Cerebellar cortex (tissue), 1 donor: ENCODE data around the gene KRTAP5-4.
"Not testable (repeated sequence)": the region's sequence is repeated elsewhere in the genome, so short reads cannot be mapped to it uniquely, and the experiment has no call there.

Source experiments
- DNase-seq: peaks from one replicate; pipeline ENCODE4 v3.0.0-alpha.2; 2015; ENCODE audit warnings: low spot score

Gene KRTAP5-4

GRCh38 chr11:1622086-1622485, at the start of gene KRTAP5-4:
KRTAP5-4 (minus strand) TSS chr11:1622138; CDS start chr11:1622093, 45 bp downstream.
- DNase-seq = peak; percentile 20

- DNase-seq = no peak
Observed at GRCh38 chr11:1671658-1672057, 49.7 kb upstream of the KRTAP5-4 start.

- DNase-seq = no peak
Observed at GRCh38 chr11:1670905-1671371, 49.0 kb upstream of the KRTAP5-4 start.

- DNase-seq = not testable (repeated sequence)
Observed at GRCh38 chr11:1670457-1670856, 48.5 kb upstream of the KRTAP5-4 start.

- DNase-seq = no peak
Observed at GRCh38 chr11:1669546-1670218, 47.7 kb upstream of the KRTAP5-4 start.

GRCh38 chr11:1668911-1669473, 47.1 kb upstream of the KRTAP5-4 start:
- no peak for DNase-seq

- DNase-seq = no peak
Observed at GRCh38 chr11:1667906-1668305, 46.0 kb upstream of the KRTAP5-4 start.

- no peak for DNase-seq
Observed at GRCh38 chr11:1667121-1667850, 45.3 kb upstream of the KRTAP5-4 start.

GRCh38 chr11:1665313-1665712, 43.4 kb upstream of the KRTAP5-4 start:
- DNase-seq = no peak

- not testable (repeated sequence) for DNase-seq
Observed at GRCh38 chr11:1662699-1663283, 40.9 kb upstream of the KRTAP5-4 start.

- not testable (repeated sequence) for DNase-seq
Observed at GRCh38 chr11:1661454-1662269, 39.7 kb upstream of the KRTAP5-4 start.

- DNase-seq = no peak
Observed at GRCh38 chr11:1660111-1660867, 38.4 kb upstream of the KRTAP5-4 start.

- DNase-seq = no peak
Observed at GRCh38 chr11:1659506-1659905, 37.6 kb upstream of the KRTAP5-4 start.

- DNase-seq = no peak
Observed at GRCh38 chr11:1656670-1657069, 34.7 kb upstream of the KRTAP5-4 start.

- no peak for DNase-seq
Observed at GRCh38 chr11:1656061-1656441, 34.1 kb upstream of the KRTAP5-4 start.

GRCh38 chr11:1655168-1656060, 33.5 kb upstream of the KRTAP5-4 start:
- DNase-seq = no peak

GRCh38 chr11:1654388-1655167, 32.6 kb upstream of the KRTAP5-4 start:
- DNase-seq = no peak

GRCh38 chr11:1653541-1654387, 31.8 kb upstream of the KRTAP5-4 start:
- DNase-seq = no peak
